ENCODE measurements around the gene FAM47E.

FAM47E gene

GRCh38 chr4:76302826-76303438 is 51.4 kb downstream of the FAM47E start:
- Histone ChIP-seq H3K9ac (ENCODE audit: low read depth, low read length, poor library complexity, severe bottlenecking) (no peak overlapping the region), H3K4me1 (ENCODE audit: insufficient read depth, low read length, poor library complexity, severe bottlenecking) (peaks cover 61% of the 10 kb centered on the region), H3K27me3 (ENCODE audit: insufficient read depth, low read length, poor library complexity, severe bottlenecking) (no peaks in the 10 kb centered on the region), H3K4me2 (ENCODE audit: low read depth, low read length, poor library complexity, severe bottlenecking) (peak overlapping the region; percentile 86), H3K4me3 (ENCODE audit: low read length, poor library complexity, severe bottlenecking) (no peak overlapping the region), H3K9me2 (replicated peaks; ENCODE audit: low read depth, low read length) (no peaks in the 10 kb centered on the region), H3F3A (ENCODE audit: low read depth) (peaks cover 18% of the 10 kb centered on the region), H2AFZ (ENCODE audit: low read length) (no peak overlapping the region), H3K79me2 (ENCODE audit: insufficient read depth, low read length) (peaks cover 40% of the 10 kb centered on the region), H3K9me3 (ENCODE audit: insufficient read depth, low read depth, low read length) (peaks cover 8% of the 10 kb centered on the region; the same call in 1 of the 2 replicates), H3K36me3 (ENCODE audit: insufficient read depth, low read length) (no peaks in the 10 kb centered on the region), H4K20me1 (ENCODE audit: insufficient read depth, low read length, poor library complexity, severe bottlenecking) (peaks cover 6% of the 10 kb centered on the region)
- TF ChIP-seq, protein P1, sequence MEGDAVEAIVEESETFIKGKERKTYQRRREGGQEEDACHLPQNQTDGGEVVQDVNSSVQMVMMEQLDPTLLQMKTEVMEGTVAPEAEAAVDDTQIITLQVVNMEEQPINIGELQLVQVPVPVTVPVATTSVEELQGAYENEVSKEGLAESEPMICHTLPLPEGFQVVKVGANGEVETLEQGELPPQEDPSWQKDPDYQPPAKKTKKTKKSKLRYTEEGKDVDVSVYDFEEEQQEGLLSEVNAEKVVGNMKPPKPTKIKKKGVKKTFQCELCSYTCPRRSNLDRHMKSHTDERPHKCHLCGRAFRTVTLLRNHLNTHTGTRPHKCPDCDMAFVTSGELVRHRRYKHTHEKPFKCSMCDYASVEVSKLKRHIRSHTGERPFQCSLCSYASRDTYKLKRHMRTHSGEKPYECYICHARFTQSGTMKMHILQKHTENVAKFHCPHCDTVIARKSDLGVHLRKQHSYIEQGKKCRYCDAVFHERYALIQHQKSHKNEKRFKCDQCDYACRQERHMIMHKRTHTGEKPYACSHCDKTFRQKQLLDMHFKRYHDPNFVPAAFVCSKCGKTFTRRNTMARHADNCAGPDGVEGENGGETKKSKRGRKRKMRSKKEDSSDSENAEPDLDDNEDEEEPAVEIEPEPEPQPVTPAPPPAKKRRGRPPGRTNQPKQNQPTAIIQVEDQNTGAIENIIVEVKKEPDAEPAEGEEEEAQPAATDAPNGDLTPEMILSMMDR (conservative IDR thresholded peaks at IDR 0.05; ENCODE audit: low read length) = no peak
- TF ChIP-seq EZH2phosphoT487 (IDR thresholded peaks at IDR 0.05; ENCODE audit: borderline replicate concordance) = no peak

DNA sequence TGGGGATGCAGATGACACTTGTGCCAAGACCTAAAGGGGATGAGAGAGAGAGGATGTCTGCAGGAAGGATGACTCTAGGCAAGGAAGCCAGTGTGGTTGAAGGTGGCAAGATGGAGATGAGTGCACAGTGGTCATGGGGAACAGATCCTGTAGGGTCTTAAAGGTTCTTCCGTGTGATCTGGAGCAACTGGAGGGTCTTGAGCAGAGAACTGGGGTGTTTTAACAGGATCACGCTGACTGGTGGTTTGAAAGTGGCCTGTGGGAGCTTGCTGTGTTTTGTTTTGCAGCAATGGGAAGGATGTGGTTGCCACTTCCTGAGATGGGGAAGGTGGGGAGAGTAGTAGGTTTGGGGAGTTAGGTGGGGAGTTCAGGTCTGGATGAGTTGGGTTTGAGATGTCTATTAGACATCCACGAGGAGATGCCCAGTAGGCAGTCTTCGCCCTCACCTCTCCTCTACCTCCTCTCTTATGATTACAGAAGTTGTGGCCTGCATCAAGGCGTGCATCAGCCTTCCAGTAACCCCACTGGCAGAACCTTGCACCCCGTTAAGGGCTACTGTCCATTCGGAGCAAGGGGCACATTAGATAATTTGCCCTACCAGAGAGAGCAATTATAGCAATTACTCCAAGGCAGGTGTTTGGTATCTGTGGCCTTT is 53.6 kb downstream of the FAM47E start:
- Histone ChIP-seq H3K79me2 (ENCODE audit: insufficient read depth, low read length) (peaks cover 55% of the 10 kb centered on the region), H3K9ac (ENCODE audit: low read depth, low read length, poor library complexity, severe bottlenecking) (peak overlapping the region; percentile 90), H3K9me3 (ENCODE audit: insufficient read depth, low read depth, low read length) (no peaks in the 10 kb centered on the region), H3F3A (ENCODE audit: low read depth) (peaks cover 18% of the 10 kb centered on the region), H3K9me2 (replicated peaks; ENCODE audit: low read depth, low read length) (no peaks in the 10 kb centered on the region), H3K4me2 (ENCODE audit: low read depth, low read length, poor library complexity, severe bottlenecking) (peak overlapping the region; percentile 86), H4K20me1 (ENCODE audit: insufficient read depth, low read length, poor library complexity, severe bottlenecking) (peaks cover 7% of the 10 kb centered on the region), H3K36me3 (ENCODE audit: insufficient read depth, low read length) (no peaks in the 10 kb centered on the region), H3K4me1 (ENCODE audit: insufficient read depth, low read length, poor library complexity, severe bottlenecking) (peaks cover 76% of the 10 kb centered on the region), H2AFZ (ENCODE audit: low read length) (no peak overlapping the region), H3K4me3 (ENCODE audit: low read length, poor library complexity, severe bottlenecking) (peak overlapping the region; percentile 97), H3K27me3 (ENCODE audit: insufficient read depth, low read length, poor library complexity, severe bottlenecking) (no peaks in the 10 kb centered on the region)
- TF ChIP-seq, protein P1 (conservative IDR thresholded peaks at IDR 0.05; ENCODE audit: low read length) = no peak
- no peak for TF ChIP-seq EZH2phosphoT487 (IDR thresholded peaks at IDR 0.05; ENCODE audit: borderline replicate concordance)

GRCh38 chr4:76305971-76306881 is 54.7 kb downstream of the FAM47E start, which contains the start of gene STBD1:
Gene STBD1, plus strand, starts transcription at chr4:76306733. Its CDS starts 37 bp downstream, at chr4:76306770.
- H3K4me2 ChIP-seq (ENCODE audit: low read depth, low read length, poor library complexity, severe bottlenecking) = peak within 1 kb of the TSS; percentile 86
- H3F3A ChIP-seq (ENCODE audit: low read depth) = peaks cover 9% of the 10 kb centered on the region
- peak within 1 kb of the TSS; percentile 90 for H3K9ac ChIP-seq (ENCODE audit: low read depth, low read length, poor library complexity, severe bottlenecking)
- H3K4me3 ChIP-seq (ENCODE audit: low read length, poor library complexity, severe bottlenecking) = peak within 1 kb of the TSS; percentile 97
- peaks cover 65% of the 10 kb centered on the region for H3K4me1 ChIP-seq (ENCODE audit: insufficient read depth, low read length, poor library complexity, severe bottlenecking)
- TF ChIP-seq EZH2phosphoT487 (IDR thresholded peaks at IDR 0.05; ENCODE audit: borderline replicate concordance) = no peak
- TF ChIP-seq, protein P1 (conservative IDR thresholded peaks at IDR 0.05; ENCODE audit: low read length) = no peak
- peaks cover 7% of the 10 kb centered on the region for H4K20me1 ChIP-seq (ENCODE audit: insufficient read depth, low read length, poor library complexity, severe bottlenecking)
- H3K9me3 ChIP-seq (ENCODE audit: insufficient read depth, low read depth, low read length) = no peaks in the 10 kb centered on the region
- no peaks in the 10 kb centered on the region for H3K27me3 ChIP-seq (ENCODE audit: insufficient read depth, low read length, poor library complexity, severe bottlenecking)
- H3K9me2 ChIP-seq (replicated peaks; ENCODE audit: low read depth, low read length) = no peaks in the 10 kb centered on the region
- H3K36me3 ChIP-seq (ENCODE audit: insufficient read depth, low read length) = no peaks in the 10 kb centered on the region
- peaks cover 55% of the 10 kb centered on the region for H3K79me2 ChIP-seq (ENCODE audit: insufficient read depth, low read length)
- peak within 1 kb of the TSS; percentile 94 for H2AFZ ChIP-seq (ENCODE audit: low read length)
